IMR-90 (cell line): ENCODE results near the gene OGFR. TPM values are rescaled to one million over a fixed set of nuclear protein-coding genes. Genes with fewer than 3 reads are reported as not detected.

ENCODE experiments used
- ATAC-seq: fragments of 200-7000 bp; cut with Tn5 transposase; 2 replicates; pipeline ENCODE4 v1.9.1; 2020; ENCODE audit warnings: low read depth, mild to moderate bottlenecking, moderate library complexity
- BruUV-seq: library from RNA; stranded (reverse); fragments of 400-500 nt; replicated peaks from 2 replicates; lab custom pipeline; 2021; lab: Mats Ljungman, UMichigan
- CTCF ChIA-PET: fragments of 300-600 bp; formaldehyde crosslinking; extraction: SDS; loops from one replicate; lab custom pipeline; 2021; ENCODE audit warnings: antibody characterized with exemption; lab: Yijun Ruan, JAX
- POLR2A ChIA-PET: fragments of 300-600 bp; sonication (Branson Sonifier 250); formaldehyde crosslinking; loops from one replicate; lab custom pipeline; 2022; ENCODE audit warnings: antibody characterized with exemption; ENCODE audit not compliant: unreplicated experiment; lab: Charles Lee
- DNase-seq: peaks from one replicate; pipeline ENCODE4 v3.0.0; 2013
- H2AFZ ChIP-seq: replicated peaks from 2 replicates; pipeline ENCODE3; 2013; ENCODE audit warnings: low read length, mild to moderate bottlenecking; ENCODE audit not compliant: poor library complexity
- H2AK5ac ChIP-seq: 2 replicates; pipeline ENCODE4 v1.6.1; 2013; ENCODE audit warnings: low read depth, low read length, inconsistent platforms
- H2AK9ac ChIP-seq: replicated peaks from 2 replicates; pipeline ENCODE3; 2013; ENCODE audit warnings: mild to moderate bottlenecking, low read depth, low read length, moderate library complexity; ENCODE audit not compliant: poor library complexity
- H2BK120ac ChIP-seq: 2 replicates; pipeline ENCODE4 v1.6.1; 2013; ENCODE audit warnings: low read depth, low read length, inconsistent platforms
- H2BK15ac ChIP-seq: 3 replicates; pipeline ENCODE4 v1.6.1; 2013; ENCODE audit warnings: low read depth, low read length, inconsistent platforms
- H2BK20ac ChIP-seq: 2 replicates; pipeline ENCODE4 v1.6.1; 2013; ENCODE audit warnings: low read depth, mild to moderate bottlenecking, inconsistent platforms, low read length, moderate library complexity
- H2BK5ac ChIP-seq: 2 replicates; pipeline ENCODE4 v1.6.1; 2013; ENCODE audit warnings: mild to moderate bottlenecking, low read depth, low read length, inconsistent platforms; ENCODE audit not compliant: poor library complexity, severe bottlenecking
- H3K14ac ChIP-seq: replicated peaks from 2 replicates; pipeline ENCODE4 v1.6.1; 2013; ENCODE audit warnings: low read depth, low read length, inconsistent platforms
- H3K18ac ChIP-seq: 2 replicates; pipeline ENCODE4 v1.6.1; 2013; ENCODE audit warnings: low read depth, low read length, control low read depth
- H3K23ac ChIP-seq: 2 replicates; pipeline ENCODE4 v1.6.1; 2013; ENCODE audit warnings: low read depth, low read length, inconsistent platforms
- H3K27ac ChIP-seq: 2 replicates; pipeline ENCODE4 v1.5.1; 2013; ENCODE audit warnings: mild to moderate bottlenecking, control low read depth, low read length; ENCODE audit not compliant: insufficient read depth
- H3K27me3 ChIP-seq: 2 replicates; pipeline ENCODE4 v1.6.1; 2013; ENCODE audit warnings: low read length; ENCODE audit not compliant: control insufficient read depth, insufficient read depth
- H3K36me3 ChIP-seq: 2 replicates; pipeline ENCODE4 v1.6.1; 2013; ENCODE audit warnings: low read length, mixed read lengths; ENCODE audit not compliant: control insufficient read depth, insufficient read depth
- H3K4ac ChIP-seq: 2 replicates; pipeline ENCODE4 v1.6.1; 2013; ENCODE audit warnings: low read depth, low read length, inconsistent platforms
- H3K4me1 ChIP-seq: 2 replicates; pipeline ENCODE4 v1.6.1; 2013; ENCODE audit warnings: low read length, mixed read lengths; ENCODE audit not compliant: control insufficient read depth, insufficient read depth
- H3K4me2 ChIP-seq: 2 replicates; pipeline ENCODE4 v1.6.1; 2013; ENCODE audit warnings: low read depth, mild to moderate bottlenecking, control low read depth, low read length, moderate library complexity
- H3K4me3 ChIP-seq: 2 replicates; pipeline ENCODE4 v1.5.1; 2013; ENCODE audit warnings: low read depth, mild to moderate bottlenecking, control low read depth, low read length, moderate library complexity; ENCODE audit not compliant: insufficient read depth
- H3K56ac ChIP-seq: 2 replicates; pipeline ENCODE4 v1.6.1; 2013; ENCODE audit warnings: low read length, inconsistent platforms; ENCODE audit not compliant: insufficient read depth; ENCODE audit errors: extremely low read depth
- H3K79me1 ChIP-seq, 2 experiments: 2 replicates each; pipeline ENCODE4 v1.6.1; 2013; ENCODE audit warnings: low read length in 2 of 2, inconsistent platforms in 1 of 2, low read depth in 1 of 2
- H3K9ac ChIP-seq: 2 replicates; pipeline ENCODE4 v1.6.1; 2013; ENCODE audit warnings: low read depth, low read length, control low read depth
- H3K9me1 ChIP-seq: 2 replicates; pipeline ENCODE4 v1.6.1; 2013; ENCODE audit warnings: low read length, inconsistent platforms; ENCODE audit not compliant: insufficient read depth
- H3K9me3 ChIP-seq: 2 replicates; pipeline ENCODE4 v1.6.1; 2013; ENCODE audit warnings: low read length; ENCODE audit not compliant: control insufficient read depth, insufficient read depth
- H4K20me1 ChIP-seq: 2 replicates; pipeline ENCODE4 v1.6.1; 2013; ENCODE audit warnings: low read length, inconsistent platforms; ENCODE audit not compliant: insufficient read depth
- H4K5ac ChIP-seq: 2 replicates; pipeline ENCODE4 v1.6.1; 2013; ENCODE audit warnings: mild to moderate bottlenecking, low read depth, low read length, control low read depth
- H4K8ac ChIP-seq, 2 experiments: 2 replicates each; pipeline ENCODE4 v1.6.1; 2013; ENCODE audit warnings: low read depth in 2 of 2, low read length in 2 of 2, control low read depth in 1 of 2, inconsistent platforms in 1 of 2
- H4K91ac ChIP-seq: 2 replicates; pipeline ENCODE4 v1.6.1; 2013; ENCODE audit warnings: low read depth, low read length, inconsistent platforms; ENCODE audit not compliant: insufficient read depth
- BHLHE40 ChIP-seq: fragments of 150-350 bp; IDR thresholded peaks from 2 replicates; pipeline ENCODE4 v1.6.1; 2016; ENCODE audit warnings: mild to moderate bottlenecking, low read depth, low read length
- CEBPB ChIP-seq: IDR thresholded peaks from 2 replicates; pipeline ENCODE4 v1.6.1; 2012; ENCODE audit warnings: low read depth, low read length, improper control_type of control experiment
- CHD1 ChIP-seq: IDR thresholded peaks from 2 replicates; pipeline ENCODE4 v1.6.1; 2012; ENCODE audit warnings: low read depth, low read length, improper control_type of control experiment
- CTCF ChIP-seq: conservative IDR thresholded peaks from 2 replicates; pipeline ENCODE4 v1.5.1; 2012; ENCODE audit warnings: mild to moderate bottlenecking, low read depth, low read length, improper control_type of control experiment
- FOS ChIP-seq: fragments of 150-350 bp; IDR thresholded peaks from 2 replicates; pipeline ENCODE4 v1.6.1; 2016; ENCODE audit warnings: low read depth, low read length
- MAFK ChIP-seq: IDR thresholded peaks from 2 replicates; pipeline ENCODE4 v1.6.1; 2012; ENCODE audit warnings: low read depth, low read length, improper control_type of control experiment
- MXI1 ChIP-seq: IDR thresholded peaks from 2 replicates; pipeline ENCODE4 v1.6.1; 2012; ENCODE audit warnings: low read depth, mild to moderate bottlenecking, low read length, moderate library complexity, borderline replicate concordance
- NFE2L2 ChIP-seq: fragments of 150-350 bp; IDR thresholded peaks from 2 replicates; pipeline ENCODE4 v1.6.1; 2016; ENCODE audit warnings: low read depth, mild to moderate bottlenecking, low read length
- POLR2A ChIP-seq: IDR thresholded peaks from 2 replicates; pipeline ENCODE4 v1.6.1; 2012; ENCODE audit warnings: mild to moderate bottlenecking, low read depth, low read length
- RAD21 ChIP-seq: IDR thresholded peaks from 2 replicates; pipeline ENCODE4 v1.6.1; 2012; ENCODE audit warnings: low read length, improper control_type of control experiment
- RCOR1 ChIP-seq: IDR thresholded peaks from 2 replicates; pipeline ENCODE4 v1.6.1; 2012; ENCODE audit warnings: mild to moderate bottlenecking, low read length, improper control_type of control experiment; ENCODE audit not compliant: insufficient replicate concordance
- RFX5 ChIP-seq: IDR thresholded peaks from 2 replicates; pipeline ENCODE4 v1.8.0; 2012; ENCODE audit warnings: low read depth, mild to moderate bottlenecking, low read length, moderate library complexity
- SMC3 ChIP-seq: fragments of 150-350 bp; IDR thresholded peaks from 2 replicates; pipeline ENCODE4 v1.6.1; 2016; ENCODE audit warnings: low read depth, mild to moderate bottlenecking, antibody characterized with exemption, low read length, moderate library complexity
- USF2 ChIP-seq: fragments of 150-350 bp; IDR thresholded peaks from 2 replicates; pipeline ENCODE4 v1.6.1; 2017; ENCODE audit warnings: mild to moderate bottlenecking, antibody characterized with exemption, low read length, low read depth
- WGBS, 2 experiments: methylation state at CpG; one replicate each; pipeline versions ENCODE4 v1.1.5 to v1.1.7; 2013; ENCODE audit warnings: missing lambda C conversion rate in 2 of 2; ENCODE audit not compliant: insufficient read length in 1 of 2; ENCODE audit errors: extremely low coverage in 2 of 2; 5-methylcytosine and 5-hydroxymethylcytosine counted together
- dilution Hi-C: fragments of 300-500 bp; cut with HindIII; formaldehyde crosslinking; loops from one replicate; pipeline ENCODE4 v1.14.3; 2018; ENCODE audit warnings: low sequenced_read_pairs; ENCODE audit not compliant: unreplicated experiment
- in situ Hi-C: fragments of 300-500 bp; cut with MboI; formaldehyde crosslinking; loops from 3 replicates; pipeline ENCODE4 v1.14.3; 2019; ENCODE audit warnings: low sequenced_read_pairs, inconsistent platforms, mixed read lengths
- intact Hi-C: fragments of 100-400 bp; cut with micrococcal nuclease; formaldehyde crosslinking; loops from 2 replicates; pipeline ENCODE4 v1.10.0; 2022
- polyA plus RNA-seq, 3 experiments: library from polyadenylated mRNA; depleted of rRNA; stranded (reverse); fragments of >200 nt; gene quantifications; 2 replicates each; pipeline ENCODE4 v1.2.3, GENCODE V29; 2012; ENCODE audit warnings: low replicate concordance in 1 of 3
- total RNA-seq: library from RNA; depleted of rRNA; stranded (reverse); fragments of >200 nt; gene quantifications from 2 replicates; pipeline ENCODE4 v1.2.3, GENCODE V29; 2012

The OGFR gene
- total and polyA plus RNA-seq, 2 of the 4 experiments (the other 2 are of a cell fraction): 22.4 to 30.1 TPM

- Histone ChIP-seq H3K4me1 (no peaks in the 10 kb centered on the region), H3K27ac (no peak overlapping the region), H3K18ac (no peak overlapping the region), H4K5ac (no peak overlapping the region), H3K23ac (no peak overlapping the region), H2AFZ (no peak overlapping the region), H3K4ac (no peak overlapping the region), H2BK20ac (no peak overlapping the region), H3K4me3 (no peak overlapping the region), H4K20me1 (no peaks in the 10 kb centered on the region), H2AK9ac (no peak overlapping the region), H2BK120ac (no peak overlapping the region), H4K91ac (no peak overlapping the region), H2BK5ac (no peak overlapping the region), H3K27me3 (peaks cover 2% of the 10 kb centered on the region; the same call in 1 of the 2 replicates), H2AK5ac (no peak overlapping the region), H3K9me3 (no peaks in the 10 kb centered on the region), H3K56ac (no peak overlapping the region), H3K9me1 (no peaks in the 10 kb centered on the region), H3K14ac (no peak overlapping the region), H3K36me3 (no peaks in the 10 kb centered on the region), H3K4me2 (no peak overlapping the region), H3K9ac (no peak overlapping the region), H3K79me1 (no peaks in the 10 kb centered on the region), H4K8ac (no peak overlapping the region), H2BK15ac (no peak overlapping the region)
- POLR2A ChIA-PET: no interaction called here
- DNase-seq: no peak
- 100% methylated on average over 1 of the region's 16 CpGs; no CpG with 5 or more reads in 1 of the 2 experiments for WGBS, 2 experiments
- TF ChIP-seq MXI1 (no peak), CTCF (no peak), CHD1 (no peak), BHLHE40 (no peak), POLR2A (no peak), RCOR1 (no peak), USF2 (no peak), NFE2L2 (no peak), SMC3 (no peak), CEBPB (no peak), MAFK (no peak), FOS (no peak), RFX5 (no peak), RAD21 (no peak)
- no TSS peak for BruUV-seq
- in situ Hi-C loops (no loop called here), dilution Hi-C loops (no loop called here), intact Hi-C loops (no loop called here)
- CTCF ChIA-PET: no interaction called here
- no peak for ATAC-seq
Measured at GRCh38 chr20:62784497-62784896, 20.1 kb upstream of the OGFR start.
